IPS-20b (cell line): ENCODE data around the gene GZMA.

Experiments
- H3K27ac ChIP-seq: one replicate; pipeline ENCODE4 v1.5.1; 2013; ENCODE audit warnings: low read length
- H3K27me3 ChIP-seq: 2 replicates; pipeline ENCODE4 v1.6.1; 2013; ENCODE audit warnings: mild to moderate bottlenecking, low read length, inconsistent platforms; ENCODE audit not compliant: insufficient read depth
- H3K36me3 ChIP-seq: 2 replicates; pipeline ENCODE4 v1.6.1; 2013; ENCODE audit warnings: low read depth, mild to moderate bottlenecking, inconsistent platforms, low read length, moderate library complexity; ENCODE audit not compliant: insufficient read depth
- H3K4me1 ChIP-seq: 2 replicates; pipeline ENCODE4 v1.6.1; 2013; ENCODE audit warnings: mild to moderate bottlenecking, control low read depth, inconsistent platforms, low read length, moderate library complexity; ENCODE audit not compliant: insufficient read depth
- H3K4me3 ChIP-seq: 2 replicates; pipeline ENCODE4 v1.5.1; 2013; ENCODE audit warnings: mild to moderate bottlenecking, low read length, inconsistent platforms
- H3K9ac ChIP-seq: 2 replicates; pipeline ENCODE4 v1.6.1; 2013; ENCODE audit warnings: low read depth, mild to moderate bottlenecking, inconsistent platforms, low read length, moderate library complexity
- H3K9me3 ChIP-seq: 2 replicates; pipeline ENCODE4 v1.6.1; 2013; ENCODE audit warnings: mild to moderate bottlenecking, low read depth, low read length, inconsistent platforms; ENCODE audit not compliant: insufficient read depth

The GZMA gene

GRCh38 chr5:55113327-55113726 lies 10.9 kb downstream of the GZMA start:
- H3K36me3 ChIP-seq = no peaks in the 10 kb centered on the region
- H3K9me3 ChIP-seq = no peaks in the 10 kb centered on the region
- H3K27ac ChIP-seq = no peak overlapping the region
- peaks cover 5% of the 10 kb centered on the region; the same call in 1 of the 2 replicates for H3K4me1 ChIP-seq
- H3K4me3 ChIP-seq = no peak overlapping the region
- no peak overlapping the region for H3K9ac ChIP-seq
- no peaks in the 10 kb centered on the region for H3K27me3 ChIP-seq

GRCh38 chr5:55114061-55114460 lies 11.6 kb downstream of the GZMA start:
- Histone ChIP-seq H3K27ac (no peak overlapping the region), H3K36me3 (no peaks in the 10 kb centered on the region), H3K4me3 (no peak overlapping the region), H3K4me1 (peaks cover 5% of the 10 kb centered on the region; the same call in 1 of the 2 replicates), H3K9ac (no peak overlapping the region), H3K27me3 (no peaks in the 10 kb centered on the region), H3K9me3 (no peaks in the 10 kb centered on the region)

- Histone ChIP-seq H3K27me3 (no peaks in the 10 kb centered on the region), H3K4me1 (no peaks in the 10 kb centered on the region; the same call in 1 of the 2 replicates), H3K4me3 (no peak overlapping the region), H3K36me3 (no peaks in the 10 kb centered on the region), H3K9ac (no peak overlapping the region), H3K27ac (no peak overlapping the region), H3K9me3 (no peaks in the 10 kb centered on the region)
Measured at GRCh38 chr5:55123365-55123764, 20.9 kb downstream of the GZMA start.

- Histone ChIP-seq H3K27ac (no peak overlapping the region), H3K27me3 (no peaks in the 10 kb centered on the region), H3K36me3 (no peaks in the 10 kb centered on the region), H3K4me1 (no peaks in the 10 kb centered on the region), H3K9me3 (0 out of 2 replicates have a peak, but pooled peaks cover 2% of the 10 kb centered on the region), H3K4me3 (no peak overlapping the region), H3K9ac (no peak overlapping the region)
Measured at GRCh38 chr5:55134053-55134722, 31.7 kb downstream of the GZMA start.

- no peak overlapping the region for H3K9ac ChIP-seq
- H3K9me3 ChIP-seq = no peaks in the 10 kb centered on the region
- H3K36me3 ChIP-seq = no peaks in the 10 kb centered on the region
- no peaks in the 10 kb centered on the region for H3K27me3 ChIP-seq
- no peaks in the 10 kb centered on the region for H3K4me1 ChIP-seq
- H3K4me3 ChIP-seq = no peak overlapping the region
- H3K27ac ChIP-seq = no peak overlapping the region
Measured at GRCh38 chr5:55136521-55136920, 34.1 kb downstream of the GZMA start.

GRCh38 chr5:55140908-55141665 lies 38.6 kb downstream of the GZMA start:
- Histone ChIP-seq H3K9ac (no peak overlapping the region), H3K27ac (no peak overlapping the region), H3K27me3 (no peaks in the 10 kb centered on the region), H3K9me3 (no peaks in the 10 kb centered on the region), H3K4me1 (no peaks in the 10 kb centered on the region), H3K4me3 (no peak overlapping the region), H3K36me3 (no peaks in the 10 kb centered on the region)

GRCh38 chr5:55141945-55142690 lies 39.7 kb downstream of the GZMA start:
- H3K36me3 ChIP-seq = no peaks in the 10 kb centered on the region
- H3K27ac ChIP-seq = no peak overlapping the region
- no peak overlapping the region for H3K9ac ChIP-seq
- no peak overlapping the region for H3K4me3 ChIP-seq
- no peaks in the 10 kb centered on the region for H3K9me3 ChIP-seq
- no peaks in the 10 kb centered on the region for H3K4me1 ChIP-seq
- H3K27me3 ChIP-seq = no peaks in the 10 kb centered on the region

- Histone ChIP-seq H3K4me3 (no peak overlapping the region), H3K9me3 (no peaks in the 10 kb centered on the region), H3K27me3 (no peaks in the 10 kb centered on the region), H3K36me3 (no peaks in the 10 kb centered on the region), H3K27ac (no peak overlapping the region), H3K9ac (no peak overlapping the region), H3K4me1 (no peaks in the 10 kb centered on the region)
Measured at GRCh38 chr5:55143624-55144023, 41.2 kb downstream of the GZMA start.

GRCh38 chr5:55146080-55146479 lies 43.6 kb downstream of the GZMA start:
- H3K36me3 ChIP-seq = no peaks in the 10 kb centered on the region
- no peaks in the 10 kb centered on the region for H3K27me3 ChIP-seq
- H3K9ac ChIP-seq = no peak overlapping the region
- no peaks in the 10 kb centered on the region for H3K4me1 ChIP-seq
- H3K9me3 ChIP-seq = no peaks in the 10 kb centered on the region
- H3K27ac ChIP-seq = no peak overlapping the region
- H3K4me3 ChIP-seq = no peak overlapping the region

- H3K4me1 ChIP-seq = no peaks in the 10 kb centered on the region
- no peak overlapping the region for H3K9ac ChIP-seq
- H3K36me3 ChIP-seq = no peaks in the 10 kb centered on the region
- no peak overlapping the region for H3K27ac ChIP-seq
- H3K9me3 ChIP-seq = no peaks in the 10 kb centered on the region
- H3K4me3 ChIP-seq = no peak overlapping the region
- H3K27me3 ChIP-seq = no peaks in the 10 kb centered on the region
Measured at GRCh38 chr5:55146543-55147151, 44.2 kb downstream of the GZMA start.

- Histone ChIP-seq H3K27me3 (no peaks in the 10 kb centered on the region), H3K36me3 (no peaks in the 10 kb centered on the region), H3K9ac (no peak overlapping the region)
Measured at GRCh38 chr5:55149308-55149795, 46.9 kb downstream of the GZMA start.

More at GRCh38 chr5:55149308-55149795, 46.9 kb downstream of the GZMA start:
- Histone ChIP-seq H3K27ac (no peak overlapping the region), H3K4me1 (no peaks in the 10 kb centered on the region), H3K9me3 (no peaks in the 10 kb centered on the region), H3K4me3 (no peak overlapping the region)
